ENCODE measurements around the gene SEMA4A. TPM values are rescaled to one million over a fixed set of nuclear protein-coding genes. Genes with fewer than 3 reads are reported as not detected.
A peak's percentile ranks its signal among the peaks of the same experiment; 100 is the strongest.

SEMA4A gene
- total RNA-seq, 3 donors from 2014 or later: 1.4 to 21.5 (median 9.2) TPM

DNA sequence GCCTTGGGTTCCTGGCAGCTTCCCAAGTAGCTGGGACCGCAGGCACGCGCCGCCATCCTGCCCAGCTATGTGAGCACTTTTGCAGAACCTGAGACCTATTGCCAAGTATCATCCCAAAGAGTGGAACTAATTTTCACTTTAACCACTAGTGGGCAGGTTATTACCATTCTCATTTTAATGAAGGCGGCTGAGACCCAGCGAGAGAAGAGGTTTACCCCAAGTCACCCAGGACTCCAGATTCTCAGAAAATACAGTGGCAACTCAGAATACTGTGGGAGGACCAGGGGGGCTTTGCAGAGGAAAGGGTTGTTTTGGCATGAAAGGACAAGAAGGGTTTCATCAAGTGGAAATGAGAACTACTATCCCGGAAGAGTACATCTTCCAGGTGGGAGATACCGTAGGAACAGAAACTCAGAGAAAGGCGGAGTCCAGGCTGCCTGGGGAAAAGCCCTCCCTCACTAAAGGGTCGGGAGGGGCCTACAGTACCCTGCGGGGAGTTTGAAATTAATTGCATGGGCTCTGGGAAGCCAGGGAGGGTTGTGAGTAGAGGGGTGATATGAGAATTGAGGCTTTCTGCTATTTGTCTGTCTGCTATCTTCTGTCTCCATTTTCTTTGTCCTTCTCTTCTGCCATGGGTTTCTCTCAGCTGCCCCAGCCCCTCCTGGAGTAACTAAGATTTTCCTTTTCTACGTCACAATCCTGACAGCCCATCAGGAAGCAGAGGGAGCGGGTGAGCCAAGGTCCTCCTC lies 7.2 kb upstream of the SEMA4A start:
- DNase-seq (ENCODE audit: low spot score in 2 of 2): peak; percentile 81 to 88
- intact Hi-C loops (cut with DNase I; ENCODE audit: low total_unique reads): no loop called here
- H3K27ac ChIP-seq: no peak overlapping the region
- H3K4me3 ChIP-seq: peak overlapping the region in 2 of 3 donors; percentile 8 to 46
- H3K27me3 ChIP-seq: no peaks in the 10 kb centered on the region
- no peaks in the 10 kb centered on the region for H3K36me3 ChIP-seq
- TF ChIP-seq, protein P1, sequence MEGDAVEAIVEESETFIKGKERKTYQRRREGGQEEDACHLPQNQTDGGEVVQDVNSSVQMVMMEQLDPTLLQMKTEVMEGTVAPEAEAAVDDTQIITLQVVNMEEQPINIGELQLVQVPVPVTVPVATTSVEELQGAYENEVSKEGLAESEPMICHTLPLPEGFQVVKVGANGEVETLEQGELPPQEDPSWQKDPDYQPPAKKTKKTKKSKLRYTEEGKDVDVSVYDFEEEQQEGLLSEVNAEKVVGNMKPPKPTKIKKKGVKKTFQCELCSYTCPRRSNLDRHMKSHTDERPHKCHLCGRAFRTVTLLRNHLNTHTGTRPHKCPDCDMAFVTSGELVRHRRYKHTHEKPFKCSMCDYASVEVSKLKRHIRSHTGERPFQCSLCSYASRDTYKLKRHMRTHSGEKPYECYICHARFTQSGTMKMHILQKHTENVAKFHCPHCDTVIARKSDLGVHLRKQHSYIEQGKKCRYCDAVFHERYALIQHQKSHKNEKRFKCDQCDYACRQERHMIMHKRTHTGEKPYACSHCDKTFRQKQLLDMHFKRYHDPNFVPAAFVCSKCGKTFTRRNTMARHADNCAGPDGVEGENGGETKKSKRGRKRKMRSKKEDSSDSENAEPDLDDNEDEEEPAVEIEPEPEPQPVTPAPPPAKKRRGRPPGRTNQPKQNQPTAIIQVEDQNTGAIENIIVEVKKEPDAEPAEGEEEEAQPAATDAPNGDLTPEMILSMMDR (IDR thresholded peaks at IDR 0.05): peak; percentile 73 to 79 (median 79)
- no peak for TF ChIP-seq POLR2A (IDR thresholded peaks at IDR 0.05)
- no peaks in the 10 kb centered on the region for H3K9me3 ChIP-seq
- peaks cover 8 to 18% of the 10 kb centered on the region in 2 donors for H3K4me1 ChIP-seq

DNA sequence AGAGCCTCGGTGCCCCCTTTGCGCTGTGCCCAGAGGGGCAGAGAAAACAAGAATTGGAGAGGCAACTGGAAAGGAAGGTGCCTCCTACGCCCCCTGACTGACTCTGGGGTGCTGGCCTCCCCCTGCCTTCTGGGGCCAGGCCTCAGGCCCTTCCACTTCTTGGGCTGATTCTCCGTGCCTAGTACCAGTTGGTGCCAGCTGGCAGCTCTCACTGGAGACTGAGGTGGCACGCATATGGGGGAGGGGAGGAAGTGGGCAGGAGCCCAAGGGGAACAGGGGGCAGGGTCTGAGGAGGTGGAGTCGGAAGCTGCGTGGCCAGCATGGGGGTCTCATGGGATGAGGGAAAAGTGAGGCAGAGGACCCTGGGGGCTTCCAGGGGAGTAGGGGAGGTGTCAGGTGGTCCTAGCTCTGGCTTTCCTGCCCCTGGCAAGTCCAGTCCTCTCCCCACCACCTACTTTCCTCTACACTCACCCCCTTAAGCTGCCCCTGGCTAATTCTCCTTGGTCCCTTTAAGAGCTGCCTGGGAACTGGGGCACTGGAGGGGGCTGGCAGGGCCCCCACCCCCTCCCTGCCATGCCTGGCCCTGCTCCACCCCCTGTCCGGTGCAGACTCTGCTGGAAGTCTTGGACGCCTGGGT lies 6.5 kb upstream of the SEMA4A start:
- intact Hi-C loops (cut with DNase I; ENCODE audit: low total_unique reads): no loop called here
- H3K4me1 ChIP-seq: peaks cover 8 to 11% of the 10 kb centered on the region in 2 donors
- no peak for DNase-seq (ENCODE audit: low spot score in 2 of 2)
- TF ChIP-seq, protein P1 (IDR thresholded peaks at IDR 0.05): no peak
- TF ChIP-seq POLR2A (IDR thresholded peaks at IDR 0.05) (no peak), POLR2AphosphoS5 (IDR thresholded peaks at IDR 0.05) (no peak)
- H3K36me3 ChIP-seq: no peaks in the 10 kb centered on the region
- peak overlapping the region in 1 of 3 donors; percentile 8 for H3K4me3 ChIP-seq
- no peaks in the 10 kb centered on the region for H3K9me3 ChIP-seq
- no peak overlapping the region for H3K27ac ChIP-seq
- no peaks in the 10 kb centered on the region for H3K27me3 ChIP-seq

DNA sequence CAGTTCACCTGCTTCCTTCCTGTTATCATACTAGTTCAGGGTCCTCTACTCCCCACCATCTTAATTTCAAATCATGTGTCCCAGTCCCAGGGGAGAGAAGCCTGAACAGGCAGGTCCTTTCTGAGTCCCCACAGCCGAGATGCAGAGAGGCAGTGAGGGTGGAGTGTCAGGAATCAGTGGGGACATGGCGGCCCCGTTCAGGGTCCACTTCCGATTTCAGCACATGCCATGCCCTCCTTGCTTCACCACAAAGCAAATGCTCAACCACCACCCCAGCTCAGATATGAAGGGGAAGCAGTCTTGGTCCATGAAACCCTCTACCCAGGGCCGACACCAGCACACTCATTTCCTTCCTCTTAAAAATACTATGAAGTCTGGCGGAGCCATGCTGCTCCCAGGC lies 5.2 kb upstream of the SEMA4A start:
- intact Hi-C loops (cut with DNase I; ENCODE audit: low total_unique reads): no loop called here
- Histone ChIP-seq H3K9me3 (no peaks in the 10 kb centered on the region), H3K27ac (no peak overlapping the region), H3K4me3 (no peak overlapping the region), H3K27me3 (no peaks in the 10 kb centered on the region), H3K36me3 (no peaks in the 10 kb centered on the region), H3K4me1 (peaks cover 8 to 17% of the 10 kb centered on the region in 2 donors)
- TF ChIP-seq POLR2AphosphoS5 (IDR thresholded peaks at IDR 0.05): no peak
- TF ChIP-seq POLR2A (IDR thresholded peaks at IDR 0.05): no peak
- TF ChIP-seq, protein P1 (IDR thresholded peaks at IDR 0.05): no peak
- DNase-seq (ENCODE audit: low spot score in 2 of 2): no peak

DNA sequence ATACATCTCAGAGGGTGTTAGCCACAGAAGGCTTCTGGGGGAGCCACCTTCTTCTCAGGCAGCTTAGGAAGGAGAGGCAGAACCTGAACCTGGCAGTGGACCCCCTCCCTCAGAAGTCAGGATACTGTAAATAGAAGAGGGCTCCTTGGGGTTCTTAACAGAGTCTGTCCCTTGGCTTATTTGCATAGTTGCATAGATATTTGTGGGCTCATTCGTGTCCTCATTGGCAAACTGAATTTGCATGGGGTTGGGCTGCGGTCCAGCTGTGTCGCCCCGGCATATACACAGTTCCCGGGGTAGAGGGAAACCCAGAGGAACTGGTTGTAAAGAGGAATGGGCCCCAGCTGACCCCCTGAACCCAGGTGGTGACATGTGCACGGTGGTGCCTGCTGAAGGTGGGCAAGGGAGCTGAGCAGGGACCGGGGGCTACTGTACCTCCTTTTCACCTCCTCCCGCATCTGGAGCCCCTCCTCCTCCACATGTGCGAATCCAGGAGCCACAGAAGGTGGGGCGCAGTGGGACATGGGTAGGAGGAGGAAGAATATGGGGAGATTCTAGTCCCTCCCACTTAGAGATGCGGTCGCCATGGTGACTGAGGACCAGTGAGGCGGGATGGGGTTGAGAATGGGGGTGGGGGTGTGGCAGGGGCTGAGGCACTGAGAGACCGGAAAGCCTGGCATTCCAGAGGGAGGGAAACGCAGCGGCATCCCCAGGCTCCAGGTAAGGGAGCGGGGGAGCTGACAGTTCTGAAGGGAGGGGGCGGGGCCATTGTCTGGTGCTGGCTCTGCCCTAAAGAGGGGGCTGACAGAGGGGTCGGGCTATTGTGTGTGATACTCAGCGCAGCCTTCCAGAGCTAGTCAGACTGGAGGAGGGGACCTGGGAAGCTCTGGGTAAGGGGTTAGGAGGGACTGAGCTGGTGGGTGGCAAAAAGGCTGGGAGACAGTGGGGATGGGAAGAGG lies 3.7 kb upstream of the SEMA4A start:
- intact Hi-C loops (cut with DNase I; ENCODE audit: low total_unique reads): no loop called here
- Histone ChIP-seq H3K27me3 (no peaks in the 10 kb centered on the region), H3K27ac (no peak overlapping the region), H3K36me3 (no peaks in the 10 kb centered on the region), H3K4me1 (peaks cover 17% of the 10 kb centered on the region in 2 donors), H3K4me3 (no peak overlapping the region), H3K9me3 (no peaks in the 10 kb centered on the region)
- no peak for TF ChIP-seq POLR2AphosphoS5 (IDR thresholded peaks at IDR 0.05)
- TF ChIP-seq POLR2A (IDR thresholded peaks at IDR 0.05): no peak
- TF ChIP-seq, protein P1 (IDR thresholded peaks at IDR 0.05): no peak
- DNase-seq (ENCODE audit: low spot score in 2 of 2): no peak
